Fibroblast of lung (primary cell): ENCODE data around the gene COX6A1. TPM values are rescaled to one million over a fixed set of nuclear protein-coding genes. Genes with fewer than 3 reads are reported as not detected.
"Not testable (repeated sequence)": the region's sequence is repeated elsewhere in the genome, so short reads cannot be mapped to it uniquely, and the experiment has no call there.

Experiments used
- DNase-seq, 2 donors: peaks; one replicate each; pipeline versions ENCODE4 v3.0.0 to v3.0.0-alpha.2; 2010; ENCODE audit warnings: low read depth in 2 of 2
- H2AFZ ChIP-seq: 2 replicates; pipeline ENCODE4 v1.5.1; 2012; ENCODE audit warnings: low read length, control low read depth, inconsistent platforms
- H3K27ac ChIP-seq: 2 replicates; pipeline ENCODE4 v1.5.1; 2011; ENCODE audit warnings: low read length, control low read depth; ENCODE audit not compliant: insufficient read depth
- H3K27me3 ChIP-seq: 2 replicates; pipeline ENCODE4 v1.5.1; 2011; ENCODE audit warnings: mild to moderate bottlenecking, low read length; ENCODE audit not compliant: control insufficient read depth, insufficient read depth
- H3K36me3 ChIP-seq: 2 replicates; pipeline ENCODE4 v1.5.1; 2011; ENCODE audit warnings: low read length; ENCODE audit not compliant: control insufficient read depth, insufficient read depth
- H3K4me1 ChIP-seq: 2 replicates; pipeline ENCODE4 v1.5.1; 2011; ENCODE audit warnings: low read length; ENCODE audit not compliant: control insufficient read depth, insufficient read depth; ENCODE audit errors: extremely low read depth
- H3K4me2 ChIP-seq: 2 replicates; pipeline ENCODE4 v1.5.1; 2011; ENCODE audit warnings: low read length, control low read depth; ENCODE audit not compliant: insufficient read depth; ENCODE audit errors: extremely low read depth
- H3K4me3 ChIP-seq, 4 experiments: fragments of 200-600 bp in 1 of 4; sonication (generic) in 1 of 4; replicated peaks in 1 of 4; 2 replicates each; pipeline ENCODE4 v1.5.1; 2011 to 2016; ENCODE audit warnings: low read length in 4 of 4, low read depth in 3 of 4, mild to moderate bottlenecking in 3 of 4, control low read depth in 2 of 4, inconsistent platforms in 1 of 4, mixed read lengths in 1 of 4; ENCODE audit not compliant: insufficient read depth in 1 of 4; ENCODE audit errors: control extremely low read depth in 1 of 4
- H3K79me2 ChIP-seq: 2 replicates; pipeline ENCODE4 v1.5.1; 2012; ENCODE audit warnings: mild to moderate bottlenecking, low read length, inconsistent platforms; ENCODE audit not compliant: control insufficient read depth, insufficient read depth
- H3K9ac ChIP-seq: 2 replicates; pipeline ENCODE4 v1.5.1; 2011; ENCODE audit warnings: mild to moderate bottlenecking, low read length, control low read depth; ENCODE audit not compliant: insufficient read depth
- H3K9me3 ChIP-seq: 2 replicates; pipeline ENCODE4 v1.5.1; 2012; ENCODE audit warnings: low read depth, low read length; ENCODE audit not compliant: control insufficient read depth, insufficient read depth
- H4K20me1 ChIP-seq: 2 replicates; pipeline ENCODE4 v1.5.1; 2011; ENCODE audit warnings: low read length; ENCODE audit not compliant: control insufficient read depth, insufficient read depth; ENCODE audit errors: extremely low read depth
- CTCF ChIP-seq, 2 donors: IDR thresholded peaks in 1 of 2; conservative IDR thresholded peaks in 1 of 2; 1 replicate in 1 of 2; 2 replicates in 1 of 2; pipeline ENCODE4 v1.5.1; 2011 to 2012; ENCODE audit warnings: low read length in 2 of 2, control low read depth in 1 of 2, inconsistent platforms in 1 of 2, low read depth in 1 of 2, mild to moderate bottlenecking in 1 of 2
- EZH2 ChIP-seq: IDR thresholded peaks from 2 replicates; pipeline ENCODE4 v1.5.1; 2012; ENCODE audit warnings: low read length, control low read depth, mild to moderate bottlenecking; ENCODE audit errors: missing control alignments
- polyA plus RNA-seq, 2 donors: library from polyadenylated mRNA; depleted of rRNA in 1 of 2; stranded (reverse) in 1 of 2; unstranded in 1 of 2; fragments of >200 nt; gene quantifications; 2 replicates each; pipeline ENCODE4 v1.2.1, GENCODE V29; 2011 to 2012; ENCODE audit warnings: missing spikeins in 1 of 2
- total RNA-seq: library from RNA; depleted of rRNA; stranded (reverse); fragments of >200 nt; gene quantifications from 2 replicates; pipeline ENCODE4 v1.2.1, GENCODE V29; 2014

COX6A1 gene
- total and polyA plus RNA-seq, 2 donors (not counting 1 experiment from before 2014, with no cell fraction given) = 312 to 512 TPM

DNA sequence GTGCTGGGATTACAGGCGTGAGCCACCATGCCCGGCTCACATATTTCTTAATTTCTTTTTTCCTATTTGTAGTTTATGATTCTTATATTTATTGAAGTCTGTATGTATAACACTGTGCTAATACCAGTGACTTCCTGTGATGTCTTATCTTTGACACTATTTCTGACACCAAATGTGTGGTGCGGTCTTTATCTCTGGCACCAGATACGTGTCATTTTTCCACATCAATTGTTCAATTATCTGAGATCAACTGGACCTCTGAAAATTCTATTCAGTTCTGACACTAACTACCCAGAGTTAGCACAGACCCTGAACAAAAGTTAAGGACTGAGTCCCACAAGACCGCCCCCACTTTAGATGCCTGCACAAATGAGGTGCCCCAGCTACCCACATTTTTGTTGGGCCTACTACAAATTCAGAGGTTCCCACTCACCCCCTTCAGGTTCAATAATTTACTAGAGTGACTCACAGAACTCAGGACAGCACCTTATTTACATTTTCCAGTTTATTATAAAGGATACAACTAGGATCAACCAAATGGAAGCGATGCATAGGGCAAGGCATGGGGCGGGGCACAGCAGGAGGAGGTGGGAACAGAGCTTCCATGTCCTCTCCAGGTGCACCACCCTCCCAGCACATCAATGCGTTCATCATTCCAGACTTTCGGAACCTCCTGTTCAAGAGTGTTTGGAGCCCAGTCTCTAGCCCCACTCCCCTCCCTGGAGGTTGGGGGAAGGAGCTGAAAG lies 43.3 kb downstream of the COX6A1 start:
- Histone ChIP-seq H3K4me3 (no peak overlapping the region), H3K4me2 (no peak overlapping the region), H3K9me3 (no peaks in the 10 kb centered on the region), H3K79me2 (no peaks in the 10 kb centered on the region), H2AFZ (no peak overlapping the region), H3K36me3 (no peaks in the 10 kb centered on the region), H3K27me3 (no peaks in the 10 kb centered on the region), H3K27ac (no peak overlapping the region), H3K9ac (no peak overlapping the region), H3K4me1 (no peaks in the 10 kb centered on the region), H4K20me1 (no peaks in the 10 kb centered on the region)
- no peak for TF ChIP-seq CTCF (conservative IDR thresholded peaks at IDR 0.05 in 1 of 2, IDR thresholded peaks at IDR 0.05 in 1 of 2; ENCODE audit: low read depth in 1 of 2, low read length in 2 of 2)
- TF ChIP-seq EZH2 = no peak
- DNase-seq = no peak

DNA sequence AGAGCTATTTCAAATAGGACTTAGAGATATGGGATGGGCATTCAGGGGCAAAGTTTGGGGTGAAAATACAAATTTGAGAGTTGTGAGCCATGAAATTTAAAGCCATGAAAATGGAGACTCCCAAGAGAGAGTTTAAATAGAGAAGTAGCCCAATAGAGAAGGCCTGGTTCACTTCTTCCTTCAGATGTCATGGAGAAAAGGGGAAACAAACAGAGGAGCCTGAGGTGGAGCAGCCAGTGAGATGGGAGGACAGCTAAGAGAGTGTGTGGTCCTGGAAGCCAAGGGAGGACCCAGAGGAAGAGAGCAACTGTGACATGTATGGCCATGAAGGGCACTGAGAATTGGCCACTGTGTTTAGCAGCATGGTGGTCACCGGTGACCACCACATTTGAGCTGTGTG lies 45.7 kb downstream of the COX6A1 start:
- no peak for DNase-seq
- Histone ChIP-seq H3K36me3 (no peaks in the 10 kb centered on the region), H2AFZ (no peak overlapping the region), H3K9ac (no peak overlapping the region), H4K20me1 (no peaks in the 10 kb centered on the region), H3K4me1 (no peaks in the 10 kb centered on the region), H3K9me3 (no peaks in the 10 kb centered on the region), H3K27me3 (no peaks in the 10 kb centered on the region), H3K4me2 (no peak overlapping the region), H3K4me3 (no peak overlapping the region), H3K79me2 (no peaks in the 10 kb centered on the region), H3K27ac (no peak overlapping the region)
- TF ChIP-seq EZH2 (no peak), CTCF (conservative IDR thresholded peaks at IDR 0.05 in 1 of 2, IDR thresholded peaks at IDR 0.05 in 1 of 2; ENCODE audit: low read depth in 1 of 2, low read length in 2 of 2) (no peak)

- Histone ChIP-seq H3K27ac (no peak overlapping the region), H3K79me2 (no peaks in the 10 kb centered on the region), H3K36me3 (no peaks in the 10 kb centered on the region), H3K4me1 (no peaks in the 10 kb centered on the region), H2AFZ (no peak overlapping the region), H3K27me3 (no peaks in the 10 kb centered on the region), H3K4me2 (no peak overlapping the region), H4K20me1 (no peaks in the 10 kb centered on the region), H3K9me3 (no peaks in the 10 kb centered on the region), H3K9ac (no peak overlapping the region), H3K4me3 (no peak overlapping the region)
- TF ChIP-seq EZH2 (no peak), CTCF (conservative IDR thresholded peaks at IDR 0.05 in 1 of 2, IDR thresholded peaks at IDR 0.05 in 1 of 2; ENCODE audit: low read depth in 1 of 2, low read length in 2 of 2) (no peak)
- DNase-seq = no peak
These were observed 48.3 kb downstream of the COX6A1 start for GRCh38 chr12:120485961-120486881.

- H3K4me1 ChIP-seq, H3K27me3 ChIP-seq, H3K9me3 ChIP-seq, H3K4me2 ChIP-seq, H2AFZ ChIP-seq, DNase-seq, H3K36me3 ChIP-seq, H3K4me3 ChIP-seq, H3K27ac ChIP-seq, H3K79me2 ChIP-seq, H3K9ac ChIP-seq, H4K20me1 ChIP-seq: not testable (repeated sequence)
These were observed 49.6 kb downstream of the COX6A1 start for GRCh38 chr12:120487552-120487951.
